WTC11 (cell line): ENCODE measurements around the gene ANG. TPM values are rescaled to one million over a fixed set of nuclear protein-coding genes. Genes with fewer than 3 reads are reported as not detected.

Experiments used
- ATAC-seq: fragments of 200-7000 bp; cut with Tn5 transposase; 2 replicates; pipeline ENCODE4 v1.10.0; 2021; ENCODE audit warnings: mild to moderate bottlenecking, moderate library complexity
- CTCF ChIA-PET: fragments of 300-600 bp; sonication (Branson Sonifier 250); formaldehyde crosslinking; loops from one replicate; lab custom pipeline; 2021; ENCODE audit warnings: antibody characterized with exemption; lab: Charles Lee
- POLR2A ChIA-PET: fragments of 350-600 bp; sonication (Branson Sonifier 250); formaldehyde crosslinking; loops from one replicate; lab custom pipeline; 2021; ENCODE audit warnings: antibody characterized with exemption; lab: Charles Lee
- DNase-seq: peaks from one replicate; pipeline ENCODE4 v3.0.0; 2021; ENCODE audit warnings: low spot score
- H3K27ac Mint-ChIP-seq: 2 replicates; pipeline ENCODE4 v1.8.0; 2021; ENCODE audit warnings: mixed read lengths
- H3K27me3 Mint-ChIP-seq: 2 replicates; pipeline ENCODE4 v1.8.0; 2021; ENCODE audit warnings: low read depth, mild to moderate bottlenecking, moderate library complexity, mixed read lengths
- H3K36me3 Mint-ChIP-seq: 2 replicates; pipeline ENCODE4 v1.8.0; 2021; ENCODE audit warnings: mixed read lengths
- H3K4me1 Mint-ChIP-seq: 2 replicates; pipeline ENCODE4 v1.8.0; 2022; ENCODE audit warnings: mixed read lengths
- H3K4me3 Mint-ChIP-seq: 2 replicates; pipeline ENCODE4 v1.8.0; 2021; ENCODE audit warnings: mild to moderate bottlenecking, moderate library complexity, mixed read lengths
- H3K9me3 Mint-ChIP-seq: 2 replicates; pipeline ENCODE4 v1.8.0; 2021; ENCODE audit warnings: mixed read lengths
- ATF1 ChIP-seq: sonication (generic); formaldehyde crosslinking; IDR thresholded peaks from 2 replicates; pipeline ENCODE4 v1.8.1; 2023; ENCODE audit warnings: mild to moderate bottlenecking, moderate library complexity, missing genetic modification reagents
- ATF3 ChIP-seq: sonication (generic); formaldehyde crosslinking; conservative IDR thresholded peaks from 2 replicates; pipeline ENCODE4 v1.8.1; 2022; ENCODE audit warnings: mild to moderate bottlenecking, missing genetic modification reagents
- CREB1 ChIP-seq: sonication (generic); formaldehyde crosslinking; IDR thresholded peaks from 2 replicates; pipeline ENCODE4 v1.8.0; 2023; ENCODE audit warnings: mild to moderate bottlenecking, missing genetic modification reagents
- FOXP1 ChIP-seq: sonication (generic); formaldehyde crosslinking; IDR thresholded peaks from 2 replicates; pipeline ENCODE4 v1.8.0; 2022; ENCODE audit warnings: missing genetic modification reagents, mild to moderate bottlenecking, moderate library complexity, borderline replicate concordance
- IRF1 ChIP-seq: sonication (generic); formaldehyde crosslinking; IDR thresholded peaks from 2 replicates; pipeline ENCODE4 v1.8.0; 2023; ENCODE audit warnings: missing genetic modification reagents
- IRF2 ChIP-seq: sonication (generic); formaldehyde crosslinking; IDR thresholded peaks from 2 replicates; pipeline ENCODE4 v1.8.0; 2022; ENCODE audit warnings: low read depth, missing genetic modification reagents, borderline replicate concordance
- KAT7 ChIP-seq: sonication (generic); formaldehyde crosslinking; IDR thresholded peaks from 2 replicates; pipeline ENCODE4 v1.8.1; 2023; ENCODE audit warnings: missing genetic modification reagents, mild to moderate bottlenecking, borderline replicate concordance
- MLX ChIP-seq: sonication (generic); formaldehyde crosslinking; IDR thresholded peaks from 2 replicates; pipeline ENCODE4 v1.8.1; 2023; ENCODE audit warnings: mild to moderate bottlenecking, missing genetic modification reagents, moderate library complexity
- NR2C2 ChIP-seq: sonication (generic); formaldehyde crosslinking; IDR thresholded peaks from 2 replicates; pipeline ENCODE4 v1.8.0; 2022; ENCODE audit warnings: mild to moderate bottlenecking, missing genetic modification reagents
- OVOL2 ChIP-seq: fragments of 250-450 bp; sonication (Bioruptor Pico); IDR thresholded peaks from 2 replicates; pipeline ENCODE4 v1.9.0; 2021; ENCODE audit warnings: mild to moderate bottlenecking, borderline replicate concordance
- SMAD3 ChIP-seq: sonication (generic); formaldehyde crosslinking; IDR thresholded peaks from 2 replicates; pipeline ENCODE4 v1.8.0; 2022; ENCODE audit warnings: missing genetic modification reagents, mild to moderate bottlenecking, borderline replicate concordance
- SP1 ChIP-seq: sonication (generic); formaldehyde crosslinking; conservative IDR thresholded peaks from 2 replicates; pipeline ENCODE4 v1.8.1; 2022; ENCODE audit warnings: missing genetic modification reagents
- TP53 ChIP-seq: sonication (generic); formaldehyde crosslinking; IDR thresholded peaks from 2 replicates; pipeline ENCODE4 v1.8.1; 2023; ENCODE audit warnings: mild to moderate bottlenecking, missing genetic modification reagents
- ZBTB21 ChIP-seq: sonication (generic); formaldehyde crosslinking; IDR thresholded peaks from 2 replicates; pipeline ENCODE4 v1.8.1; 2023; ENCODE audit warnings: mild to moderate bottlenecking, missing genetic modification reagents, borderline replicate concordance
- ZNF138 ChIP-seq: sonication (generic); formaldehyde crosslinking; conservative IDR thresholded peaks from 2 replicates; pipeline ENCODE4 v1.8.1; 2022; ENCODE audit warnings: mild to moderate bottlenecking, moderate library complexity, missing genetic modification reagents
- ZNF396 ChIP-seq: fragments of 250-450 bp; sonication (Bioruptor Pico); IDR thresholded peaks from 2 replicates; pipeline ENCODE4 v1.8.0; 2021; ENCODE audit warnings: mild to moderate bottlenecking, moderate library complexity, borderline replicate concordance
- total RNA-seq: library from RNA; stranded (reverse); gene quantifications from 3 replicates; pipeline ENCODE4 v1.2.3, GENCODE V29; 2021
- TF ChIP-seq, protein P1 (sequence below): sonication (generic); formaldehyde crosslinking; IDR thresholded peaks from 2 replicates; pipeline ENCODE4 v1.8.1; 2022; ENCODE audit warnings: mild to moderate bottlenecking, moderate library complexity, missing genetic modification reagents
- TF ChIP-seq, protein P2 (sequence below): sonication (generic); formaldehyde crosslinking; IDR thresholded peaks from 2 replicates; pipeline ENCODE4 v1.8.1; 2022; ENCODE audit warnings: low read depth, missing genetic modification reagents, borderline replicate concordance
- TF ChIP-seq, protein P3 (sequence below): sonication (generic); formaldehyde crosslinking; IDR thresholded peaks from 2 replicates; pipeline ENCODE4 v1.8.0; 2022; ENCODE audit warnings: mild to moderate bottlenecking, missing genetic modification reagents
- TF ChIP-seq, protein P4 (sequence below): fragments of 250-450 bp; sonication (Bioruptor Pico); IDR thresholded peaks from 2 replicates; pipeline ENCODE4 v1.9.0; 2021; ENCODE audit warnings: mild to moderate bottlenecking
- TF ChIP-seq, protein P5 (sequence below): sonication (generic); formaldehyde crosslinking; IDR thresholded peaks from 2 replicates; pipeline ENCODE4 v1.8.0; 2022; ENCODE audit warnings: missing genetic modification reagents
- TF ChIP-seq, protein P6 (sequence below): sonication (generic); formaldehyde crosslinking; IDR thresholded peaks from 2 replicates; pipeline ENCODE4 v1.8.1; 2022; ENCODE audit warnings: missing genetic modification reagents, borderline replicate concordance

ANG gene
- total RNA-seq, 1 experiment from 2014 or later, result 4.8 TPM

- H3K27ac Mint-ChIP-seq, result no peak overlapping the region
- DNase-seq, result no peak
- H3K9me3 Mint-ChIP-seq, result no peaks in the 10 kb centered on the region
- CTCF ChIA-PET, result interaction anchor here (0.7 to 5.9 kb wide), 9 partner anchors 9 to 315 kb away, joined by 3 to 106 read pairs (median 6); partner anchors contain the start of gene RNASE4
- H3K27me3 Mint-ChIP-seq, result peaks cover 59% of the 10 kb centered on the region
- no peak overlapping the region for H3K4me3 Mint-ChIP-seq
- H3K36me3 Mint-ChIP-seq, result no peaks in the 10 kb centered on the region
- TF ChIP-seq ZBTB21 (CRISPR knock-in tag) (no peak), NR2C2 (CRISPR knock-in tag) (no peak), FOXP1 (CRISPR knock-in tag) (no peak), IRF2 (CRISPR knock-in tag) (no peak), IRF1 (CRISPR knock-in tag) (no peak)
- TF ChIP-seq, protein P1, sequence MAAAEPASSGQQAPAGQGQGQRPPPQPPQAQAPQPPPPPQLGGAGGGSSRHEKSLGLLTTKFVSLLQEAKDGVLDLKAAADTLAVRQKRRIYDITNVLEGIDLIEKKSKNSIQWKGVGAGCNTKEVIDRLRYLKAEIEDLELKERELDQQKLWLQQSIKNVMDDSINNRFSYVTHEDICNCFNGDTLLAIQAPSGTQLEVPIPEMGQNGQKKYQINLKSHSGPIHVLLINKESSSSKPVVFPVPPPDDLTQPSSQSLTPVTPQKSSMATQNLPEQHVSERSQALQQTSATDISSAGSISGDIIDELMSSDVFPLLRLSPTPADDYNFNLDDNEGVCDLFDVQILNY (CRISPR knock-in tag), result no peak
- TF ChIP-seq, protein P2, sequence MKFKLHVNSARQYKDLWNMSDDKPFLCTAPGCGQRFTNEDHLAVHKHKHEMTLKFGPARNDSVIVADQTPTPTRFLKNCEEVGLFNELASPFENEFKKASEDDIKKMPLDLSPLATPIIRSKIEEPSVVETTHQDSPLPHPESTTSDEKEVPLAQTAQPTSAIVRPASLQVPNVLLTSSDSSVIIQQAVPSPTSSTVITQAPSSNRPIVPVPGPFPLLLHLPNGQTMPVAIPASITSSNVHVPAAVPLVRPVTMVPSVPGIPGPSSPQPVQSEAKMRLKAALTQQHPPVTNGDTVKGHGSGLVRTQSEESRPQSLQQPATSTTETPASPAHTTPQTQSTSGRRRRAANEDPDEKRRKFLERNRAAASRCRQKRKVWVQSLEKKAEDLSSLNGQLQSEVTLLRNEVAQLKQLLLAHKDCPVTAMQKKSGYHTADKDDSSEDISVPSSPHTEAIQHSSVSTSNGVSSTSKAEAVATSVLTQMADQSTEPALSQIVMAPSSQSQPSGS (CRISPR knock-in tag), result no peak
- TF ChIP-seq, protein P3, sequence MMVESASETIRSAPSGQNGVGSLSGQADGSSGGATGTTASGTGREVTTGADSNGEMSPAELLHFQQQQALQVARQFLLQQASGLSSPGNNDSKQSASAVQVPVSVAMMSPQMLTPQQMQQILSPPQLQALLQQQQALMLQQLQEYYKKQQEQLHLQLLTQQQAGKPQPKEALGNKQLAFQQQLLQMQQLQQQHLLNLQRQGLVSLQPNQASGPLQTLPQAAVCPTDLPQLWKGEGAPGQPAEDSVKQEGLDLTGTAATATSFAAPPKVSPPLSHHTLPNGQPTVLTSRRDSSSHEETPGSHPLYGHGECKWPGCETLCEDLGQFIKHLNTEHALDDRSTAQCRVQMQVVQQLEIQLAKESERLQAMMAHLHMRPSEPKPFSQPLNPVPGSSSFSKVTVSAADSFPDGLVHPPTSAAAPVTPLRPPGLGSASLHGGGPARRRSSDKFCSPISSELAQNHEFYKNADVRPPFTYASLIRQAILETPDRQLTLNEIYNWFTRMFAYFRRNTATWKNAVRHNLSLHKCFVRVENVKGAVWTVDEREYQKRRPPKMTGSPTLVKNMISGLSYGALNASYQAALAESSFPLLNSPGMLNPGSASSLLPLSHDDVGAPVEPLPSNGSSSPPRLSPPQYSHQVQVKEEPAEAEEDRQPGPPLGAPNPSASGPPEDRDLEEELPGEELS (CRISPR knock-in tag), result no peak
- POLR2A ChIA-PET, result no interaction called here
- H3K4me1 Mint-ChIP-seq, result peaks cover 38% of the 10 kb centered on the region
- no peak for ATAC-seq
Observed at GRCh38 chr14:20655851-20656250, 32.7 kb upstream of the ANG start.

- DNase-seq (no peak), ATAC-seq (no peak)
- Mint-ChIP-seq H3K4me1 (peaks cover 38% of the 10 kb centered on the region), H3K27ac (no peak overlapping the region), H3K36me3 (no peaks in the 10 kb centered on the region), H3K27me3 (peaks cover 59% of the 10 kb centered on the region), H3K4me3 (no peak overlapping the region), H3K9me3 (no peaks in the 10 kb centered on the region)
- POLR2A ChIA-PET, result interaction anchor here (1.1 kb wide), 1 partner anchor 27 kb away, joined by 7 read pairs; no protein-coding TSS in a partner anchor
- CTCF ChIA-PET, result interaction anchor here (1.6 to 5.9 kb wide), 7 partner anchors 25 to 315 kb away, joined by 3 to 106 read pairs (median 6); partner anchors contain the start of gene RNASE4
- TF ChIP-seq SP1 (CRISPR knock-in tag), result no peak
- TF ChIP-seq, protein P4, sequence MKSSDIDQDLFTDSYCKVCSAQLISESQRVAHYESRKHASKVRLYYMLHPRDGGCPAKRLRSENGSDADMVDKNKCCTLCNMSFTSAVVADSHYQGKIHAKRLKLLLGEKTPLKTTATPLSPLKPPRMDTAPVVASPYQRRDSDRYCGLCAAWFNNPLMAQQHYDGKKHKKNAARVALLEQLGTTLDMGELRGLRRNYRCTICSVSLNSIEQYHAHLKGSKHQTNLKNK (CRISPR knock-in tag), result no peak
- no peak for TF ChIP-seq ATF1 (CRISPR knock-in tag)
- no peak for TF ChIP-seq ZNF138 (CRISPR knock-in tag)
- no peak for TF ChIP-seq TP53
- no peak for TF ChIP-seq OVOL2 (CRISPR knock-in tag)
- TF ChIP-seq ATF3 (CRISPR knock-in tag), result no peak
- no peak for TF ChIP-seq CREB1 (CRISPR knock-in tag)
- TF ChIP-seq, protein P5, sequence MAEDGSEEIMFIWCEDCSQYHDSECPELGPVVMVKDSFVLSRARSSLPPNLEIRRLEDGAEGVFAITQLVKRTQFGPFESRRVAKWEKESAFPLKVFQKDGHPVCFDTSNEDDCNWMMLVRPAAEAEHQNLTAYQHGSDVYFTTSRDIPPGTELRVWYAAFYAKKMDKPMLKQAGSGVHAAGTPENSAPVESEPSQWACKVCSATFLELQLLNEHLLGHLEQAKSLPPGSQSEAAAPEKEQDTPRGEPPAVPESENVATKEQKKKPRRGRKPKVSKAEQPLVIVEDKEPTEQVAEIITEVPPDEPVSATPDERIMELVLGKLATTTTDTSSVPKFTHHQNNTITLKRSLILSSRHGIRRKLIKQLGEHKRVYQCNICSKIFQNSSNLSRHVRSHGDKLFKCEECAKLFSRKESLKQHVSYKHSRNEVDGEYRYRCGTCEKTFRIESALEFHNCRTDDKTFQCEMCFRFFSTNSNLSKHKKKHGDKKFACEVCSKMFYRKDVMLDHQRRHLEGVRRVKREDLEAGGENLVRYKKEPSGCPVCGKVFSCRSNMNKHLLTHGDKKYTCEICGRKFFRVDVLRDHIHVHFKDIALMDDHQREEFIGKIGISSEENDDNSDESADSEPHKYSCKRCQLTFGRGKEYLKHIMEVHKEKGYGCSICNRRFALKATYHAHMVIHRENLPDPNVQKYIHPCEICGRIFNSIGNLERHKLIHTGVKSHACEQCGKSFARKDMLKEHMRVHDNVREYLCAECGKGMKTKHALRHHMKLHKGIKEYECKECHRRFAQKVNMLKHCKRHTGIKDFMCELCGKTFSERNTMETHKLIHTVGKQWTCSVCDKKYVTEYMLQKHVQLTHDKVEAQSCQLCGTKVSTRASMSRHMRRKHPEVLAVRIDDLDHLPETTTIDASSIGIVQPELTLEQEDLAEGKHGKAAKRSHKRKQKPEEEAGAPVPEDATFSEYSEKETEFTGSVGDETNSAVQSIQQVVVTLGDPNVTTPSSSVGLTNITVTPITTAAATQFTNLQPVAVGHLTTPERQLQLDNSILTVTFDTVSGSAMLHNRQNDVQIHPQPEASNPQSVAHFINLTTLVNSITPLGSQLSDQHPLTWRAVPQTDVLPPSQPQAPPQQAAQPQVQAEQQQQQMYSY (CRISPR knock-in tag), result no peak
- TF ChIP-seq, protein P6, sequence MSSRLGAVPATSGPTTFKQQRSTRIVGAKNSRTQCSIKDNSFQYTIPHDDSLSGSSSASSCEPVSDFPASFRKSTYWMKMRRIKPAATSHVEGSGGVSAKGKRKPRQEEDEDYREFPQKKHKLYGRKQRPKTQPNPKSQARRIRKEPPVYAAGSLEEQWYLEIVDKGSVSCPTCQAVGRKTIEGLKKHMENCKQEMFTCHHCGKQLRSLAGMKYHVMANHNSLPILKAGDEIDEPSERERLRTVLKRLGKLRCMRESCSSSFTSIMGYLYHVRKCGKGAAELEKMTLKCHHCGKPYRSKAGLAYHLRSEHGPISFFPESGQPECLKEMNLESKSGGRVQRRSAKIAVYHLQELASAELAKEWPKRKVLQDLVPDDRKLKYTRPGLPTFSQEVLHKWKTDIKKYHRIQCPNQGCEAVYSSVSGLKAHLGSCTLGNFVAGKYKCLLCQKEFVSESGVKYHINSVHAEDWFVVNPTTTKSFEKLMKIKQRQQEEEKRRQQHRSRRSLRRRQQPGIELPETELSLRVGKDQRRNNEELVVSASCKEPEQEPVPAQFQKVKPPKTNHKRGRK, result no peak
- no peak for TF ChIP-seq ZNF396 (CRISPR knock-in tag)
- TF ChIP-seq MLX (CRISPR knock-in tag), result no peak
- TF ChIP-seq IRF1 (CRISPR knock-in tag), result no peak
- no peak for TF ChIP-seq SMAD3
- no peak for TF ChIP-seq KAT7 (CRISPR knock-in tag)
Observed at GRCh38 chr14:20656274-20656673, 32.3 kb upstream of the ANG start.
